IPS-11a (cell line): ENCODE data around the gene MPC1L.

Experiments used
- H3K4me3 ChIP-seq: one replicate; pipeline ENCODE4 v1.5.1; 2013; ENCODE audit warnings: low read depth, low read length, control low read depth

The MPC1L gene

GRCh38 chrX:40625294-40625693 is 2.1 kb downstream of the MPC1L start:
- H3K4me3 ChIP-seq = no peak overlapping the region

- no peak overlapping the region for H3K4me3 ChIP-seq
Observed at GRCh38 chrX:40628506-40628905, 5.3 kb downstream of the MPC1L start.

DNA sequence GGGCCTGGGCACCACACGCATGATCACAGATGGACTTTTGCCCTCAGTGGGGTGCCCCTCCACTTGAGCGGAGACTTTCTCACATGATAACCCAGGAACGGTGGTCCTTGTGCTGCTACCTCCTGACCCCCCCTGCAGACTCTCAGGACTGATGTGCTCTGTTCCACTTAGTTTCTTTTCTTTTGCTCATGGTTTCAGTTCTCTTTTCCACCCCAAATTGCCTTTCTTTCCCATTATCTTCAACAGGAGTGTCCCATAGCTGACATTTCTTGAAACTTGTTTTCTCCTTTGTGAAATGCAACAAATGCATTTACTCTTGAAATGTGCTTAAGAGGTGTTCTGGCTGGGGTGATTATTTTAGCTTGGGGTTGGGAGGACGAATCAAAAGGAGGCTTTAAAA is 9.0 kb downstream of the MPC1L start:
- no peak overlapping the region for H3K4me3 ChIP-seq

GRCh38 chrX:40637687-40638086 is 14.5 kb downstream of the MPC1L start:
- H3K4me3 ChIP-seq = no peak overlapping the region

GRCh38 chrX:40644176-40644575 is 20.9 kb downstream of the MPC1L start:
- H3K4me3 ChIP-seq = no peak overlapping the region

GRCh38 chrX:40644821-40645358 is 21.7 kb downstream of the MPC1L start:
- no peak overlapping the region for H3K4me3 ChIP-seq

- peak overlapping the region; percentile 57 for H3K4me3 ChIP-seq
Observed at GRCh38 chrX:40646489-40647306, 23.5 kb downstream of the MPC1L start.

GRCh38 chrX:40647307-40648197 is 24.3 kb downstream of the MPC1L start, which contains the start of gene CXorf38:
Gene CXorf38, minus strand, starts transcription at chrX:40647561. Its CDS starts 41 bp downstream, at chrX:40647520.
- H3K4me3 ChIP-seq = peak within 1 kb of the TSS; percentile 57

- H3K4me3 ChIP-seq = no peak overlapping the region
Observed at GRCh38 chrX:40651620-40652223, 28.5 kb downstream of the MPC1L start.

GRCh38 chrX:40652664-40653063 is 29.4 kb downstream of the MPC1L start:
- H3K4me3 ChIP-seq = no peak overlapping the region

DNA sequence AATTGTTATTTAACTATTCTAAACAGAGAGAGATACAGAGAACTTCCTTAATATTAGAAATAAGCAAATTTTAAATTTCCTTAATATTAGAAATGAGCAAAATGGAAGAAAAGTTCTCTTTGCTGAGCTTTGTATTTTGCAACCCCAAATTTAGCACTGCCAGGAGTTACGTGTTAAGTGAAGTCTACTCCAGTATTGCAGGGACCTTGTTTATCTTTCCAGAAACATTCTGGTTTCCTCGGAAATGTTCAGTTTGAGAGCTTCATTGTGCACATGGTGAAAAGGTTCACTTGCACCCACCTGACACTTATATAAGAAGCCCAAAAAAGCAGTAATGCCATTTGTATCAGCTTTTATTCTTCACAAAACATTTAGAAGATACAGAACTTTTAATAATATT is 30.3 kb downstream of the MPC1L start:
- no peak overlapping the region for H3K4me3 ChIP-seq

- H3K4me3 ChIP-seq = no peak overlapping the region
Observed at GRCh38 chrX:40660381-40660780, 37.2 kb downstream of the MPC1L start.

DNA sequence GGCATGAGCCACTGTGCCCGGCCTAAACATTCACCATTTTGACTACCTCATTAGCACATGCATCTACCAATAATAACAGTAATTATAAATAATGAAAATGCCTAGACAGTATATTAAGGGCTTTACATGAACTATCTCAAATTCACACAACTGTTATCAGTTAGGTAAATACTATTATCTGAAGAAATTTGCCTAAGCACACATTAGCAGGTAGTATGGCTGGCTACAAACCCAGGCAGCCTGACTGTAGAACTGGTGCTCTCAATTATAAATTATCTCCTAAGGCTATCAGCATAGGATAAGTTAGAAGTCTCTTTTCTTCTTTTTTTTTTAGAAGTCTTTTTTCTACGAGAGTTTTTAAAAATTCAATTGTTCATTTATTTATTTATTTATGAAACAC is 38.3 kb downstream of the MPC1L start:
- H3K4me3 ChIP-seq = no peak overlapping the region

DNA sequence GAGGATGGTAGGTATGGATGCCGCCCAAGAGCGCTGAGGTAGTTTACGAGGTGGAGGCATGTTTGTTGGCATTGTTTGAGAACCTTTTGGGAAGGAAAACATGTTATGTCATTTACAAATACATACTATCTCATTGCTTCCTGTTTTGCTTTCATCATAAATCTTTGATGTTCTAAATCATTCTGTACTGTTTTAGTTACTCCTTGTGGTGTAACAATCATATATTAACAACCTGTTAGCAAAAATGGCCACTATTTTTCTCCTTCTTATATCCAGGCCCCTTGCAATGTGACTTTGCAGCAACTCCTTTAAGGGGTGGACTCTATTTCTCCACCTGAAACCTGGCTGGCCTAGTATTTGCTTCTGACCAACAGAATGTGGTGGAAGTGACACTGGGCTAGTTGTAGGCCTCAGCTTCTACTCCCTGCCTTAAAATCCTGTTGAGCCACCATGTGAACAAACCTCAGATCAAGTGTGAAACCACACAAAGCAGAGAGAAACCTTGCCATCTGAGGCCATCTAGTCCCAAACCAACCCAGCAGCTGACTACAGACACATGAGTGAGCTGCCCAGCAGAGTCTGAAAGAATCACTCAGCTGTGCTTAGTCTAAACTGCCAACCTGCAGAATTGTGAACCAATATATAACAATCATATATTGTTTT is 40.0 kb downstream of the MPC1L start:
- H3K4me3 ChIP-seq = no peak overlapping the region

DNA sequence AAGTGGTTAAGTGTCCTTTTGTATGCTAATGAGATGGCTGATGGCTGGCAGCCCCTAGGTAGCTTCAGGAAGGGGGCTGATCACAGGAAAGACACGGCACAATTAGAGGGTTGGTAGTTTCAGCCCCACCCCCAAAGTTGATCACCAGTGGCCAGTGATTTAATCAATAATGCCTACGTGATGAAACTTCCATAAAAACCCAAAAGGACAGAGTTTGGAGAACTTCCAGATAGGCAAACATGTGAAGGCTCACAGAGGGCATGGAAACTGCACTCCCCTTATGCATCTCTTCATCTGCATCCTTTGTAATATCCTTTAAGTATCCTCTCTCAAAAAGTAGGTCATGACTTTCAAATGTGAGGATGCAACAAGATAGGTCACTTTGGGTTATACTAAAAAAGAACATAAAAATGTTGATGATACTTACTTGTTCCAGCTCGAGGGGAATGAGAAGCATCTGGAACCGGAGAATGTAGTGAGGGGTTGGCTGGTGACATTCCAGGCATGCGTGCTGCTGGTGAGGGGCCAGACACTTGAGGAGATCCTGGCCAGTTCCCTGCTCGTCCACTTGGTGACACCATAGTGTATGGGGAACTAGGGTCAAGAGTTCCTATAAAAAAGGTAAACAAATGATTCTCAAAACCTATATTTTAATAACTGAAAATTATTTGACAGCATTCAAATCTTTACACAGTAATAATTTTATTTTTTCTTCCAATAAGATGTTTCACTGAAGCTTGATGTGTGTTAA is 40.8 kb downstream of the MPC1L start:
- H3K4me3 ChIP-seq = no peak overlapping the region

DNA sequence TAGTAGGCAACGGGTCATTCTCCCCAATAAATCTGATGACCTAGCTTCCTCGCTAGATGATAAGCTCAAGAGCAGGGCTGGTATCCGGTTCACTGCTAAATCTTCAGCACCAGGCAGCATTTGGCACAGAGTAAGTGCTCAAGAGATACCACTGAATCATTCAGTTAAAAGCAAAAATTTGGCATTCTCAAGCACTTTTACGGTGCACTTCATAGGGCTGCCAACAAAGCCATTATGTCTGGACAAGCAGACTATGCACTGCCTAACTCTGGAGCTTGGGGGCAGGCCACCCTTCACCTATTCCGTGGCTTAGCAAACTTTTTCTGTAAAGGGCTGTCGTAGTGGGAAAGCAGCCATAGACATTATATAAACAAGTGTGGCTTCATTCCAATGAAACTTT is 47.9 kb downstream of the MPC1L start:
- no peak overlapping the region for H3K4me3 ChIP-seq
